Stimulated activated CD8-positive, alpha-beta memory T cell treated with anti-CD3 and anti-CD28 coated beads, Interleukin-12 subunit alpha, Interleukin-12 subunit beta, amount 100 ng/mL, for 4 hours (primary cell): Measurements from ENCODE around the gene SSR1.
"Not testable (repeated sequence)": the region's sequence is repeated elsewhere in the genome, so short reads cannot be mapped to it uniquely, and the experiment has no call there.

Source experiments
- DNase-seq: peaks from one replicate; pipeline ENCODE4 v3.0.0-alpha.2; 2020; ENCODE audit warnings: low read depth

The SSR1 gene

DNA sequence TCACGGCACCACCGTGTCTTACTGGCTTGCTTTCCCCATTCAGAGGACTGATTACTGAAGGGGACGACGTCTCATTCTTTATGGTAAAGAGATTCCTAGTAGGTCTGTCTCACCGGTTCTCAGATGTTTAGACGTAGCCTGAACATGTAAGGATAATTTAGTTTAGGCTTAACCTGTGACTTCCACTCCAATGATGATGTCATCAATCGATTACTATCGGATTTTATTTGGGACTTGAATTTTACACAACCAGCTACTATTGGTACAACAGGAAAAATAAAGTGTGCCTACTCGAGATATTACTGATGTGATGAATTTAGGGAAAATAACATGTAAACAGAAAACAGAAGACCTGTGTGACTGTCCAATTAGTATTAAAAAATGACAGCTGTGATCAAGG, 4.5 kb upstream of the SSR1 start:
- DNase-seq, result no peak

DNA sequence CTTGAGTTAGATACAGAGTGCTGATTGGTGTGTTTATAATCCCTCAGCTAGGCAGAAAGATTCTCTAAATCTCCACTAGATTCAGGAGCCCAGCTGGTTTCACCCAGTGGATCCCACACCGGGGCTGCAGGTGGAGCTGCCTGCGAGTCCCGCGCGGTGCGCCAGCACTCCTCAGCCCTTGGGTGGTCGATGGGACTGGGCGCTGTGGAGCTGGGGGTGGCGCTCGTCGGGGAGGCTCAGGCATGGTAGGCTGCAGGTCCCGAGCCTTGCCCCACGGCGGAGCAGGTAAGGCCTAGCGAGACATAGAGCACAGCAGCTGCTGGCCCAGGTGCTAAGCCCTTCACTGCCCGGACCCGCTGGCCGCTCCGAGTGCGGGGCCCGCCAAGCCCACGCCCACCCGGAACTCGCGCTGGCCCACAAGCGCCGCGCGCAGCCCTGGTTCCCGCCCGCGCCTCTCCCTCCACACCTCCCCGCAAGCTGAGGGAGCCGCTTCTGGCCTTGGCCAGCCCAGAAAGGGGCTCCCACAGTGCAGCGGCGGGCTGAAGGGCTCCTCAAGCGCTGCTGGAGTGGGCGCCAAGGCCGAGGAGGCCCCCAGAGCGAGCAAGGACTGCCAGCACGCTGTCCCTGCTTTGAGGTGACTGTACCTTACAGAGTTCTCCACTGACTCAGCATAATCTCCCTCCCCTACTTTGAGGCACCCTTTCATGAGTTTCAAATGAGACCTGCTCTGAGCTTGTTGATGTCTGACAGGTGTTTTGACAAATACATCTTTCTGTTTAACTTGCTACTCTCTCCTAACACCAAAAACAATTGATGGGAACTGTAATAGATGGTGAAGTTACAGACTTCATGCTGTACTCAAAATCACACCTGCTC, 3.9 kb upstream of the SSR1 start:
- DNase-seq, result no peak

DNA sequence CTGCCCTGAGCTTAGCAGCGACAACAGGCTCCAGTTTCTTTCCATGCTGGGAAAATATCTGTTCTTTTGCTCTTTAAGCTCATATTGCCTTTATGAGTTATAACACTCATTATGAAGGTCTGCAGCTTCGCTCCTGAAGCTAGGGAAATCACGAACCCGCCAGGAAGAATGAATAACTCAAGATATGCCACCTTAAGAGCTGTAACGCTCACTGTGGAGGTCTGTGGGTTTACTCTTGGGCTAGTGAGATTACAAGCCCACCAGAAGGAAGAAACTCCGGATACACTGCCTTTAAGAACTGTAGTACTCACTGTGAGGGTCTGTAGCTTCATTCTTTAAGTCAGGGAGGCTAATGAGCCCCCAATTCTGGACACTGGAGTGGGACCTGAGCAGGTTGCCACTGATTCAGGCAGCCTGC, 3.0 kb upstream of the SSR1 start:
- no peak for DNase-seq

DNA sequence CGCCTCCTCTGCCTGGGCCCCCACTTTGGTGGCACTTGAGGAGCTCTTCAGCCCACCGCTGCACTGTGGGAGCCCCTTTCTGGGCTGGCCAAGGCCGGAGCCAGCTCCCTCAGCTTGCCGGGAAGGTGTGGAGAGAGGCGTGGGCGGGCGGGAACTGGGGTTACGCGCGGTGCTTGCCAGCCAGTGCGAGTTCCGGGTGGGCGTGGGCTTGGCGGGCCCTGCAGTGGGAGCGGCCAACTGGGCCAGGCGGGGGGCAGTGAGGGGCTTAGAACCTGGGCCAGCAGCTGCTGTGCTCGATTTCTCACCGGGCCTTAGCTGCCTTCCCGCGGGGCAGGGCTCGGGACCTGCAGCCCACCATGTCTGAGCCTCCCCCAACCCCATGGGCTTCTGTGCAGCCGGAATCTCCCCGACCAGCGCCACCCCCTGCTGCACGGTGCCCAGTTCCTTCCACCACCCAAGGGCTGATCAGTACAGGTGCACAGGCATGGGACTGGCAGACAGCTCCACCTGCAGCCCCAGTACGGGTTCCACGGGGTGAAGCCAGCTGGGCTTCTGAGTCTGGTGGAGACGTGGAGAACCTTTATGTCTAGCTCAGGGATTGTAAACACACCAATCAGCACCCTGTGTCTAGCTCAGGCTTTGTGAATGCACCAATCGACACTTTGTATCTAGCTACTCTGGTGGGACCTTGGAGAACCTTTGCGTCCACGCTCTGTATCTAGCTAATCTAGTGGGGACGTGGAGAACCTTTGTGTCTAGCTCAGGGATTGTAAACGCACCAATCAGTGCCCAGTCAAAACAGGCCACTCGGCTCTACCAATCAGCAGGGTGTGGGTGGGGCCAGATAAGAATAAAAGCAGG, 2.3 kb upstream of the SSR1 start:
- DNase-seq, result not testable (repeated sequence)

DNA sequence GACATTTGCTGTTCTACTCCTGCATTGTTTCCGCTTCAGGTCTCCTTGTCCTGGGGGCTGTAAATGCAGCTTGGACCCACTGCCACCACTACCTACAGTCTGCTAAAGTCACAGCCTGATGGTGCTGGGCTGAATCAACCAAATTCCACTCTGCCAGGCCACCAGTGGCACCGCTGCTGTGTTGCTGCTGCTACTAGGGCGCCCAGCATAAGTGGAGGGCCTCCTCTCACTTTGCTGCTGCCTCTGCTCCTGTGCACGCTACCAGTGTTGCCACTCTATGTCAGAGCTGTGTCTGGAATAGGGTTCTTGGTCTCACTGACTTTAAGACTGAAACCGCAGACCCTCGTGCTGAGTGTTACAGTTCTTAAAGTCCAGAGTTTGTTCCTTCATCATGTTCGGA, 1.4 kb upstream of the SSR1 start:
- DNase-seq, result no peak

DNA sequence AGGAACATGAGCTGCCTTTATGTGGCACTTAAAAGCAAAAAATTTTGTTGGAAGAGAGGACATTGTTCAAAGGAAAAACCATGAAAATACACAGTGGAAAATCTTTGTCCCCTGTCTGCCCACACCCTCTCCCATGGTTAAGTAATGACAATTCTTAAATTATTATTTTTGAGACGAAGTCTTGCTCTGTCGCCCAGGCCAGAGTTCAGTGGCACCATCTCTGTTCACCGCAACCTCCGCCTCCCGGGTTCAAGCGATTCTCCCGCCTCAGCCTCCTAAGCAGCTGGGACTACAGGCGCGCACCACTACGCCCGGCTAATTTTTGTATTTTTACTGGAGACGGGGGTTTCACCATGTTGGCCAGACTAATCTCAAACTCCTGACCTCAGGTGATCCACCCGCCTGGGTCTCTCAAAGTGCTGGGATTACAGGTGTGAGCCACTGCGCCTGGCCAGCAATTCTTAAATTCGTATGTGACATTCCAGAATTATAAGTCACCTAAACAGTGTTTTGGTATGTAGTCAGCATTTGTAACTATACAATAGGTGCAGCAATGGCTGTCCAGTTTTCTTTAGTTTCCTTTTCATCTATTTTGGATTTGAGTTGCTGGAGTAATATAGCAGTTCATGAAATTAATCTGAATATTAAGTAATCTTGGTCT, 636 bp upstream of the SSR1 start:
- no peak for DNase-seq

DNA sequence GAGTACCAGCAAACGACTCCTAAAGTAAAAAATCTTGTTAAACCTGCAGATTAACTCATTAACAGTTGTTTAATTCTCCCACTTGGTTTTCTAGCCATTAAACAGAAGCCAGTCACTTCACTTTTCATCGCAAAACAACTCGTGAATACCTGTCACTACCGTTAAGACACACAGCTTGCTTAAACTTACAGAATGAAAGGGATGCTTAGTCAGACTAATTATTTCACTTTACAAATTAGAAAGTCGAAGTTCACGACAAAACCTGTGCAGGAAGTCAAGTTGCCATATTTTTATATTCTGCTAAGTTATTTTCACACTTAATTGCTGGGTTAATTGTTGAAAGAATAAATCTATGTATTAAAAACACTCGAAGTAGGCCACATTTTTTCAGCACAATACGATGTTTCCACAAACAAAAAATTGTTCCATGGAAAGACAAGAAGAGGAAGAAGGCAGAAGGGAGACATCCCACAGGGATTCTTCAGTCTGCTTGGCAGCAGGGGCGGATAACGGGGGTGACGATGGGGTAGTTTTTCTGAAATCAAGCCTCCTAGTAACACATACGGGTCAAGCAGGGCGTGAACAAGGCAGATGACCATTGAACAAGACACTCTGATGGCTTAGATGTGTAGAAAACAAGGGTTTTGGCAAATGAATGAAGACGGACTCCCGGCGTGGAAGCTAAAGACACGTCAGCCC, 933 bp downstream of the SSR1 start:
- no peak for DNase-seq

DNA sequence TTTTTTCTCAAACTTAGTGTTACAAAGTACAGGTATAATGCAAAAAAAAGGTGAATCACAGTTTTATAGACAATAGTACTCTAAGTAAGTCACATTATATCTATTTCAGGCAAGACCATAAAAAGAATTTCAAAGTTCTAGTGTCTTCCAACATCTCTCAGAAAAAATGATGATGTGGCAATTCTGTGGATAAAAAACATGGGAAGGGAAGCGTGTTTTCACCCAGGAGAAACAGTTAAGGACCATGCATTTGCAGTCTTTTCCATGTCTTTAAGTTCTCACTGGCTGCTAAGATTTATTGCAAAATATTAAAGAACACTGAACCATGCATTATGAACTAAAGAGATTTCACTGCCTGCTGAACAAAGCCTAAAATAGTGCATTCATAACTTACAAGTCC, 1.8 kb downstream of the SSR1 start:
- no peak for DNase-seq

DNA sequence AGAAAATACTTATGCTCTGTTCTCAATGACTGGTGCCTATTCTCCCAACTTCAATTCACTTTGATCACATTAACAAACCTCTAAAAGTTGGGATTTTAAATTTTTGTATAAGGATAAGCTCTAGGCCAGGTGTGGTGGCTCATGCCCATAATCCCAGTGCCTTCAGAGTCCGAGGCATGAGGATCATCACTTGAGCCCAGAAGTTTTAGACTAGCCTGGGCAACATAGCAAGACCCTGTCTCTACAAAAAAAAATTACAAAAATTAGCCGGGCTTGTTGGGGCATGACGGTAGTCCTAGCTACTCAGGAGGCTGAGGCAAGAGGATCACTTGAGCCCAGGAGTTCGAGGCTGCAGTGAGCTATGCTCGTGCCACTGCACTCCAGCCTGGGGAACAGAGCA, 3.9 kb downstream of the SSR1 start:
- no peak for DNase-seq

DNA sequence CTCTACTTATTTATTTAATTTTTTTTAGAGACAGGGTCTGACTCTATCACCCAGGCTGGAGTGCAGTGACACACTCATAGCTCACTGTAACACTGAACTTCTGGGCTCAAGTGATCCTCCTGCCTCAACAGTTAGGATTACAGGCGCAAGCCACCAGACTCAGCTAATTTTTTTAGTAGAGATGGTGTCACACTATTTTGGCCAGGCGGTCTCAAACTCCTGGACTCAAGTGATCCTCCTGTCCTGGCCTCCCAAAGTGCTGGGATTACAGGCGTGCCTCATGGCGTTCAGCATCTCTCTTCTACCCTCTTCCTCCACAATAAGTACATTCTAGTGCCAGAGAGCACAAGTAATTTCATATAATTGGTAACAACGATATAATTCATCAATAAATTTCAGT, 5.5 kb downstream of the SSR1 start:
- DNase-seq, result no peak

DNA sequence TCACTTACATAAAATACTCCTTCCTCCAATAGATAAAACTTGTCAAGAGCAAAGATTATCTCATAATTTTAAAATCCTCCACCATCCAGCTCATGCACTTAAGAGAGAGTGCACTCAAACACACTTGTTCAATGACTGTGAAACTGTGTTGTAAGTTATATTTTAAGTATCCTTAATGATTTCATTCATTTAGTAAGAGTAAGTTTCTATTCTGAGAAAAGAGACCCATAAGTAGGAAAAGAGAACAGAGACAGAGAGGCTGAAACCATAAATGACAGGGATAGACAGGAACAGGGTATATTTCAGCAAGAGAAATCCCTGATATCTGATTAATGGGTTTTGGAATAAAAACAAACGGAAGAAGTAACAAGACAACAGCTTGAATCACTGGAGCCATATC, 8.2 kb downstream of the SSR1 start:
- DNase-seq, result no peak

DNA sequence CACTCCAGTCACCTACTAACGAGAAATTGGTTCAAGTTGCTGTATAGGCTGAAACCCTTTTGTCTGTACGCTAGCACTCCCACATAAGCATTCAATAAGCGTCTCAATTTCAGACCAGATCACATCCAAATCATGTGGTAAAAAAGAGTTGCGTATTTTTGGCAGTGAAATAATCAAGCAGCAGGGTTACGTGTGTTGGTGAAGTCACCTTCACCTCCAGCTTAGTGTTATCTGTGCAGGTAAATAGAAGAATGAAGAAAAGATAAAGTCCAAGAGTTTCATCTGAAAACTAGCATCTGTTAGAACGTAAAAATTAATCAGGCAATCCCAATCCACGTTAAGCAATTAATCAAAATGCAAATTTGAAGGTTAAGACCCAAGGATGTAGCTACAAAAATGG, 11.3 kb downstream of the SSR1 start:
- no peak for DNase-seq

DNA sequence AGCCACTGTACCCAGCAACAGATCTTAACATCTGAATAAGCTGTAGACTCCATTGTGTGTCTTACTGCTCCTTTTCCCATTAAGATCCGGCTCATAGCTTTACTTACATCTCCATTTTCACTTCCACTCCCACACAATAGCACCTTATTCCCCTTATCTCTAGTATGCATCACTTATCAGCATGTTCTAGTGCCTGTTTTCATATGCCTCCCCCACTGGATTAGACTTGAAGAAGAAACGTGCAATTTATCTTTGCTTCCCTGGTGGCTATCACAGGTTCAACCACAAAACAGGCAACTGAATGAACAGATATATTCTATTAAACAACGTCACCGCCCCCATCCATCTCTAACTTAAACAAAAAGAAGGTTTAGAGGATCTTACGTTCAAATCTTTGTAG, 12.1 kb downstream of the SSR1 start:
- DNase-seq, result no peak

DNA sequence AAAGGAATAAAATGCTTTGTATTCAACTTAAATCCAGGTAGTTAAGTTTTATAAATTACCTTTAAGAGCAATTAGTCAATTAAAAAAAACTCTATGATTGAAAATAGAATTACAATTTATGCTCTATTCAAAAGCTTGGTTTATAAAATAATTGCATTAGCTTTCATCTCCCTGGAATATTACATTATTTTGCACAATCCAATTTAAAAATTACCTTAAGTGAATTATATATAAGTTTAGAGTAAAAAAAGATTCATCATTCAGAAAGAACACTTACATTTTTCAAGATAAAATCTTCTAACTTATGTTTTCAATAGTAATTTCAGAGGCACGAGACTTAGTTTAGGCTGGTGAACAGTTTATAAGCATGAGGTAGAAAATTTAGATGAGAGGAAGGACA, 14.9 kb downstream of the SSR1 start:
- DNase-seq, result no peak

DNA sequence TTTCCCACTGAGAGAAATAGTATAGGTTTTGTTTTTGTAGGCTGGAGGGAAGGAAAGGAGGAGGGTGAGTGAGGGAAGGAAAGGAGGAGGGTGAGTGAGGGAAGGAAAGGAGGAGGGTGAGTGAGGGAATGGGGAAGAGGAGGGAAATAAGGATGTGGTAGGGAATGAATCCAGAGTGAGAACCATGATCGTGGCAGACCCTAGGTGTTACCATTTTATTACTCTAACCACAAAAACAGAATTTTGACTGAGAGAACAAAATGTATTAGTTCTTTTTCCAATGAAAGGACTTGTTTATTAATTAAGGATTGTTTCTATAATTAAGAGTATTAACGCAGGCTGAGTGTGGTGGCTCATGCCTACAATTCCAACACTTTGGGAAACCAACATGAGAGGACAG, 16.4 kb downstream of the SSR1 start:
- no peak for DNase-seq

DNA sequence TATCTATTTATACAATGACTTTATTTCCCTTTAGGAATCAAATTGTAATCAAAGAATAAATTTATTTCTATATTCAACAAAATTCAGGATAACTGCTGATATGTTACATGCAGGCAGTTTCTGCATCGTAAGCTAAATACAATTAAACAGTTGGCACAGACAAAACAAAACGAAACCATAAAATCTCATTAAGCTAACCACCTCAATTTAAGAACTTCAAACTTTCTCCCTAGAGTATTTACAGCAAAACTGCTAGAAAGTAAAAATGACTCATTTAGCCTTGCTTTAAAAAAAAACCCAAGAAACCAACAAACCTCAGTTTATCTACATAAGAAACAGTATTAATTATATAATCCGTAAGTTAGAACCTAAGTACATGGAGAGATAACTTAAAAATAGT, 17.1 kb downstream of the SSR1 start:
- no peak for DNase-seq

DNA sequence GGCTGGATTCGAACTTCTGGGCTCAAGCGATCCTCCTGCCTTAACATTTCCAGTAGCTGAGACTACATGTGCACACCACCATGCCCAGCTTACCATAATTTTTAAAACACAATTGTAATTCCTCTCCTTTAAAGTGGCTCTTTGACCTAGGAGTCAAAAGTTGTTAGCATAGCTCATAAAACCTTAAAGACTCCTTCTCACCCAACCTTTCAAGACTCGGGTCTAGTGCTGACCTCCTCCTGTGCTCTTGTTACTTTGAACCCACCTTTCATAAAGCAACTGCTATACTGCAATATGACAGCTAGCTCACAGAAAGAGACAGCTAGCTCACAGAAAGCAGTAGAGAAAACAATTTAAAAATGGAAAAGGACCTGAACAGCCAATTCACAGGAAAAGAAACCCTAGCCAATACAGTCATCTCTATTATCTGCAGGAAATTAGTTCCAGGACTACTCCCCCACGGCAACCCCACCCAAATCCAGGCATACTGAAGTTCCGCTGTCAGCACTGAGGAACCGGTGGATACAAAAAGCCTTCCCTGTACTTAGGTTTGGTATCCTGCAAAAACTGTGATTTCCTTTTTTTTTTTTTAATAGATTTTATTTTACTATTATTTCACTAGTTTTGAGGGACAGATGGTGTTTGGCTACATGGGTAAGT, 20.3 kb downstream of the SSR1 start:
- DNase-seq, result no peak

DNA sequence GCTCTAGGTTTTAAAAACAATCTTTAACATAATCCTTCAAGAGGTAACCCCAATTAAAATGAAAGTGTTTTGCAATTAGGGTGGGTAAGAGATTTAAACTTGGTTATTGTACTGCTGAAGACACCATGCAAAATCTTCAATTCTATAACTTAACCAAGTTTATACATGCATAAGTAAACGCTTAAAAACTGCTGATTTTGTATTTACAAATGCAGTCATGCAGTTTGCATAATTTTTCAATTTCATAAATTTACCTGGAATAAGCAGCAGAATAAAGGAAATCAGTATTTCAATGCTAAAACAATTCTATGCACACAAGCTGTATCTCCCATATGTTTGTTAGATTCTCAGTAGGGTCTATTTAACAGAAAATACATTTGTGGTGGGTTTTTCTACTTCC, 22.9 kb downstream of the SSR1 start:
- DNase-seq, result no peak

DNA sequence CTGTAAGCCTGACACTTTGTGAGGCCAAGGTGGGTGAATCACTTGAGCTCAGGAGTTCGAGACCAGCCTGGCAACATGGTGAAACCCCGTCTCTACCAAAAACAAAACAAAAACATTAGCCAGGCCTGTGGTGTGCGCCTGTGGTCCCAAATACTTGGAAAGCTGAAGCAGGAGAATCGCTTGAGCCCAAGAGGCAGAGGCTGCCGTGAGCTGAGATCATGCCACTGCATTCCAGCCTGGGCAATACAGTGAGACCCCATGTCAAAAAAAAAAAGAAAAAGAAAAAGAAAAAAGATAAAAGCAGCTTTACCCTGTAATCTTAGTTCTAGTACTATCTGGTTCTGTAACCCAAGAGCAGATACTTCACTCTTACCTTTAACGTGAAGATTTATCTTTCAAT, 27.6 kb downstream of the SSR1 start:
- no peak for DNase-seq

DNA sequence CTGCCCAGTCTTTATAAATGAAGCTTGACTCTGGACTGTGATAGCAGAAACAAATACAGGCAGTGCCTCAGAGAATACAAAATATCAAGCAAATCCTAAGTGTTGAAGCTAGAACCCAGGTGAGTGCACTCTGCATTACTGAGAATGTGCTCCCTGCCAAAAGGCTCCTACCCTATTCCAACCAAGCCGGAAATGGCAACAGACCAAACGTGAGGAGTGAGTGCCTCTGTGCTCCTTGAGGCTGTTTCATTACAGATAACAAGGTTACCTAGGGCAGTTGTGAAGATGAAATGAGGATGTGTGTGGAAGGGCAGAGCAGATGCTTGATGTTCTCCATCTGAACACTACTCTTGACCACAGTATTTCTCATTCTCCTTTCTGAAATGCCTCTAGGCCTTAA, 29.3 kb downstream of the SSR1 start:
- DNase-seq, result no peak

DNA sequence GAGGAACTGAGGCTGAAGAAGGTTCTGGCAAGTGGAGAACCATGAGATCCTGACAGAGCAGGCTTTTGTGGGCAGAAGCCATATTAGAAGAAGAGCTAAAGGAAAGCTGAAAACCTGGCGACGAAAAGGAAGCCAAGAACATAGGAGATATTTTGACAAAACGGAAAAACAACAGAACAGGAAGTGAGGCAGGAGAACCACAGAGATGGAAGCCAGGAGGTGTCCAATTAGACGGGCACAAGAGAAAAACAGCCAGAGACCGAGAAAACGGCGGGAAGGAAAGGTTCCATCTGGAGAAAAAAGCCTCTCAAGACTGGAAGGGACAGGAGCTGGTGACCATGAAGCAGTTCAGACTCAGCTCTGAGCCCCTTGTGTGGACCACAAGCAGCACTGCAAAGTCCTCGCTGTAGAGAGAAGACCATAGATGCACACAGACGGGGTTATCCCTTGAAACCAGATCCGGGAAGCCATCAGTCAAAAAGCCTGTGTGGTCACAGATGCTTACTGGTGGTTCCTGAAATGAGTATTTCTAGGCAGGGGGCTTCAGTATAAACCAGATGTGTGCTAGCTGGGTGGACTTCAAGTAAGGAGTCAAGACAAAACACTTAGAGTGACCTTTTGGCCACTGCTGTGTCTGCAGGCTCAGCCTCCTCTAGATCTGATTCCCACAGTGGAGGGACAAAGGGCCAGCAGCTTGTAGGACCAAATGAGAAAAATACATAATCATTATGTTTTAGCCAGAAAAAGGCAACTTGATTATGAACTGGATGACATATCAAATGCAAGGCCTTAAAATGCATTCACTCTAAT, 30.7 kb downstream of the SSR1 start:
- no peak for DNase-seq
